ENCODE data around the gene TNFRSF9. TPM values are rescaled to one million over a fixed set of nuclear protein-coding genes. Genes with fewer than 3 reads are reported as not detected.

TNFRSF9 gene
- total RNA-seq, 4 donors from 2014 or later, result 0.15 to 0.19 TPM; not detected in 2

- no peak overlapping the region for H3K27ac ChIP-seq
- intact Hi-C loops (cut with DNase I), result no loop called here
- no peaks in the 10 kb centered on the region for H3K4me1 ChIP-seq
- H3K27me3 ChIP-seq, result peaks cover 0 to 2% (median 0%) of the 10 kb centered on the region in 4 donors
- no peak overlapping the region for H3K4me3 ChIP-seq
- DNase-seq, result no peak
- H3K9me3 ChIP-seq, result no peaks in the 10 kb centered on the region
- no peak for TF ChIP-seq POLR2A (IDR thresholded peaks at IDR 0.05)
- no peak for TF ChIP-seq CTCF (IDR thresholded peaks at IDR 0.05)
- WGBS, 2 donors, result 78 to 82% methylated on average over 3 of the region's 3 CpGs
- H3K36me3 ChIP-seq, result no peaks in the 10 kb centered on the region
Observed at GRCh38 chr1:7879228-7879627, 61.4 kb downstream of the TNFRSF9 start.

DNA sequence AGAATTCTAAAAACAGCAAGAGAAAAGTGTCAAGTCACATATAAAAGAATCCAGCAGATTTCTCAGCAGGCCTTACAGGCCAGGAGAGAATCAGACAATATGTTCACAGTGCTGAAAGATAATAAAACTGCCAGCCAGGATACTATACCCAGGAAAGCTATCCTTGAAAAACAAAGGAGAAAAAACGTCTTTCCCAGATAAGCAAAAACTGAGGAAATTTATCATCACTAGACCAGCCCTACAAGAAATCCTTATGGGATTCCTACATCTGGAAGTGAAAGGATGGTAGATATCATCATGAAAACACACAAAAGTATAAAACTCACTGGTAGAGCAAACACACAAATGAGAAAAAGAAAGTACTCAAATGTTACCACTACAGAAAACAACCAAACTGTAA lies 62.6 kb downstream of the TNFRSF9 start:
- no peak overlapping the region for H3K27ac ChIP-seq
- no peaks in the 10 kb centered on the region for H3K36me3 ChIP-seq
- TF ChIP-seq POLR2A (IDR thresholded peaks at IDR 0.05) (no peak), CTCF (IDR thresholded peaks at IDR 0.05) (no peak)
- H3K27me3 ChIP-seq, result peaks cover 0 to 6% (median 0%) of the 10 kb centered on the region in 4 donors
- no peaks in the 10 kb centered on the region for H3K9me3 ChIP-seq
- intact Hi-C loops (cut with DNase I), result no loop called here
- DNase-seq, result no peak
- H3K4me1 ChIP-seq, result no peaks in the 10 kb centered on the region
- no peak overlapping the region for H3K4me3 ChIP-seq
- 36 to 61% methylated on average over 1 of the region's 1 CpG for WGBS, 2 donors

DNA sequence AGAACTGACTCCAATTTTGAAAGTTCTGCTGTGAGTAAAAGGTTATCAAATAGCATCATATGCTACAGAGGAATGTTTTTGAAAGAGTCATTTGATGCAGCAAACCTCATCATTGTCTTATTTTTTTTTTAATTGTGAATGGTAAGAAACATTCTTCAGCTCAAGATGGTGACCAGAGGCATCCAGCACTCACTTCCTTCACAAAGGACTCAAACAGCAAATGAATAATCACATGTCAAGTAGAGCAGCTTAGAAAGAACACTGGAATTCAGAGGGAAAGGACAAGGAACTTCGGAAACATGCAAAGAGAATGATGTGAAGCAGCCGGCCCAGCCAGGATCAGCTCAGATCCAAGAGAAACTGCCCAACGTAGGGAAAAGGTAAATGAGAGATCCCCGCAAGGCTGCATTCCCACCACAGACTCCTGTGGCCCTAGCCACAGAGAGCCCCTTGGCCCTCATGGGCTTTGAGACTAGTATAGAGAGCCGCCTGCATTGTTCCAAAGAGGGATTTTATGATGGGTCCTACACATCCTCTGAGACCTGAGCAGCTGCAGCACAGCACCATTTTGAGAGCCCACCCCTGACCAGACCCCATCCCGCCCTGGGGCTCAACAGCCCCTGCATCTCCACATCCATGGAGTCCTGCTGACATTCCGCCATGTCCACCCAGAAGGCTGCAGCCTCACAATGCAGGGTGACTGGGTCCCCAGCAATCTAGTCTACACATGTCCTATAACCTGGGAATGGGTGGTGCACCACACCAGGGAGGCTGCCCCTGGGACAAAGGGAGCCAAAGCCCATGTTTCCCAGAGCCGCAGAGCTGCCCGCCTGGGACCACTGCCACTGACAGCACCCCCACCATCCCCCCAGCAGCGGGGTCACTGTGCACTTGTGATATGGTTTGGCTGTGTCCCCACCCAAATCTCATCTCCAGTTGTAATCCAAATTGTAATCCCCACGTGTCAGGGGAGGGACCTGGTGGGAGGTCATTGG lies 66.5 kb downstream of the TNFRSF9 start:
- WGBS, 2 donors, result 58 to 80% methylated on average over 6 to 9 of the region's 11 CpGs
- H3K27me3 ChIP-seq, result peaks cover 0 to 6% (median 0%) of the 10 kb centered on the region in 4 donors
- H3K4me1 ChIP-seq, result no peaks in the 10 kb centered on the region
- no peak overlapping the region for H3K4me3 ChIP-seq
- no peaks in the 10 kb centered on the region for H3K9me3 ChIP-seq
- TF ChIP-seq CTCF (IDR thresholded peaks at IDR 0.05) (no peak), POLR2A (IDR thresholded peaks at IDR 0.05) (no peak)
- no peak overlapping the region for H3K27ac ChIP-seq
- no peaks in the 10 kb centered on the region for H3K36me3 ChIP-seq
- intact Hi-C loops (cut with DNase I), result no loop called here
- DNase-seq, result no peak

GRCh38 chr1:7871136-7871535 lies 69.5 kb downstream of the TNFRSF9 start:
- Histone ChIP-seq H3K4me3 (no peak overlapping the region), H3K4me1 (no peaks in the 10 kb centered on the region), H3K27ac (no peak overlapping the region), H3K9me3 (no peaks in the 10 kb centered on the region), H3K36me3 (no peaks in the 10 kb centered on the region), H3K27me3 (peaks cover 0 to 6% (median 0%) of the 10 kb centered on the region in 4 donors)
- no peak for DNase-seq
- intact Hi-C loops (cut with DNase I), result no loop called here
- TF ChIP-seq CTCF (IDR thresholded peaks at IDR 0.05) (no peak), POLR2A (IDR thresholded peaks at IDR 0.05) (no peak)
- 69 to 76% methylated on average over 6 of the region's 6 CpGs for WGBS, 2 donors

GRCh38 chr1:7869136-7869920 lies 71.3 kb downstream of the TNFRSF9 start:
- no peaks in the 10 kb centered on the region for H3K4me1 ChIP-seq
- TF ChIP-seq CTCF (IDR thresholded peaks at IDR 0.05) (no peak), POLR2A (IDR thresholded peaks at IDR 0.05) (no peak)
- no peak for DNase-seq
- H3K4me3 ChIP-seq, result no peak overlapping the region
- intact Hi-C loops (cut with DNase I), result no loop called here
- no peaks in the 10 kb centered on the region for H3K9me3 ChIP-seq
- no peak overlapping the region for H3K27ac ChIP-seq
- H3K27me3 ChIP-seq, result peaks cover 0 to 5% (median 0%) of the 10 kb centered on the region in 4 donors
- H3K36me3 ChIP-seq, result no peaks in the 10 kb centered on the region
- 88 to 93% methylated on average over 7 to 16 of the region's 16 CpGs for WGBS, 2 donors

Measured in esophagus squamous epithelium (tissue), 5 donors.